ENCODE measurements around the gene GAL3ST2.

GAL3ST2 gene

DNA sequence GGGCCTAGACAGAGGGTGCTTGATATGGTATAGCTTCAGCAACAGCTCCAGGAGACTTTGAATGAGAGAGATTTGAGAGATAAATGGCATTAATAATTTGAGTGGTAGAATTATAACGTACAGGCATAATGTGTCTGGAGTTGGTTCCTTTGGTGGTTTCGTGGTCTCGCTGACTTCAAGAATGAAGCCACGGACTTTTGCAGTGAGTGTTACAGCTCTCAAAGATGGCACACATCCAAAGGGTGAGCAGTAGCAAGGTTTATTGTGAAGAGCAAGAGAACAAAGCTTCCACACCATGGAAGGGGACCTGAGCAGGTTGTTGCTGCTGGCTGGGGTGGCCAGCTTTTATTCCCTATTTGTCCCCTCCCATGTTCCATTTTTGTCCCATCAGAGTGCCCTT lies 59.0 kb downstream of the GAL3ST2 start:
- no peak overlapping the region for H3K27ac ChIP-seq
- H3K4me3 ChIP-seq, result no peak overlapping the region

DNA sequence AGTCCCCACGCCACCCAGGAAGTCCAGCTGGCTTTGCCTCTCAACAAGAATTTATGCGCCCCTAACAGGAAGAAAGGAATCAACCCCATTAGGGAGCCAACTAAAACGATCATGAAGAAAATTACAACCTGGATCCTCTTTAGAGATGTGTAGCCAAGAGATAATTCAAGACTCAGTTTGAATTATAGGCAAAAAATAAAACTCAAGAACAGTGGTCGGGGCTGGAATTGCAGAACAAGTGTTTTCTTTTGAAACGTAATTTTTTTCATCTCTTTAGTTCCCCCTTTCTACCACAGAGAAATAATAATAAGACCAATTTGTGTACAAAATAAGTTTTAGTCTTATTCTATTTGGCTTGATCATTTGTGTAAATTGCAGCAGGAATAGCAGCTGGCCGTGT lies 59.7 kb downstream of the GAL3ST2 start:
- Histone ChIP-seq H3K4me3 (no peak overlapping the region), H3K27ac (no peak overlapping the region)

DNA sequence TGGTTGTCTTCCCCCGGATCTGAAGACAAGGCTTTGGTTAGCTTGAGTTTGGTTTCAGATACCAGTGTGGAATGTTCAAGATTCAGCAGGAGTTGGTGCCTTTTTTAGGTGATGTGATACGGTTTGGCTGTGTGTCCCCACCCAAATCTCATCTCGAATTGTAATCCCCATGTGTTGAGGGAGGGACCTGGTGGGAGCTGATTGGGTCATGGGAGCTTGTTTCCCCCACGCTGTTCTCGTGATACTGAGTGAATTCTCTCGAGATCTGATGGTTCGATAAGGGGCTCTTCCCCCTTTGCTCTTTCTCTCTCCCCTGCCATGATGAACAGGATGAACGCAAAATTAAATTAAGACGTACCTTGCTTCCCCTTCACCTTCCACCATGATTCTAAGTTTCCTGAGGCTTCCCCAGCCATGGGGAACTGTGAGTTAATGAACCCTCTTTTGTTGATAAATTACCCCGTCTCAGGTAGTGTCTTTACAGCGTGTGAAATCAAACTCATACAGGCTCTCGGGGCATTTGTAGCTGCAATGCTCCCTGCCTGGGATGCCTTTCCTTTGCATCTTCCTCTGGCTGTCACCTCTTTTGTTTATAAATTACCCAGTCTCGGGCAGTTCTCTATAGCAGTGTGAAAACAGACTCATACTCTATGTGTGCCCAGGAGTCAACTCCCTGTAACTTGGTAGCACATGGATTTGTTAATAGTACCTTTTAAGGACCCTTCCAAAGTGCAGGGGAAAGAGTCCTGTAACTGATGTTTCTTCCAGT lies 60.8 kb downstream of the GAL3ST2 start:
- no peak overlapping the region for H3K4me3 ChIP-seq
- H3K27ac ChIP-seq, result no peak overlapping the region

DNA sequence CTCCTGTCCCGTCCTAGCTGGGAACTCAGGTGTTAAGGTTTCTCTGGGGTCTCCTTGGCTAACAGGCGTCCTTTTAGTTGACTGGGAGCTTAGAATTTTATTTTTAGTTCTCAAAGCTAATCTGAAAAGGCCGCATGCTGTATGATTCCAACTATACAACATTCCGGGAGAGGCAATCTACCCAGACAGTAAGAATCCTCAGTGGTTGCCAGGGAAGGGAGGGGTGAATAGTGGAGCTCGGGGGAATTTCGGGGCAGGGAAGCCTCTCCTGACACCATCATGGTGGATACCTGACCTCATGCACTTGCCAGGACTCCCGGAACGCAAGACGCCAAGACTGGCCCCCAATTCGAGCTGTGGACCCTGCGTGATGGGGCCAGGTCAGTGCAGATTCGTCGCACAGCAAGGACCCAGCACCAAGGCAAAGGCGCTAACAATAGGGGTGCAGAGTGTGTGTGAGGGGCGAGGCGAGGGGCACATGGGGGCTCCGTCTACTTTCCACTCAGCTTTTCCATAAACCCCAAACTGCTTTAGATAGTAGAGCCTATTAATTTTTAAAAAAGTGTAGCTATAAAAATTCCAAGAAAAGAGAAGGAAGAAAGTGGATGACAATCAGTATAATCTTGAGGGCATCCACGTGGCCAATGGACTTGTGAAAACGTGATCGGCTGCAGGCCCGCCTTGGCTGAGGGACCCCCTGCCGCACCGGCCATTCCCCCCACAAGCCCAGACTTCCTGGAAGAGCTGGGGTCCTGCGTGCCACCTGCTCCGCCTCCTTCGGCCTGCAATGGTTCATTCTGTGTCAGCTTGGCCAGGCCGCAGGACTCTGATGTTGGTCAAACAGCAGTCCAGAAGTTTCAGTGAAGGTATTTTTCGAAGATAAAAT lies 64.8 kb downstream of the GAL3ST2 start:
- Histone ChIP-seq H3K4me3 (no peak overlapping the region), H3K27ac (no peak overlapping the region)

DNA sequence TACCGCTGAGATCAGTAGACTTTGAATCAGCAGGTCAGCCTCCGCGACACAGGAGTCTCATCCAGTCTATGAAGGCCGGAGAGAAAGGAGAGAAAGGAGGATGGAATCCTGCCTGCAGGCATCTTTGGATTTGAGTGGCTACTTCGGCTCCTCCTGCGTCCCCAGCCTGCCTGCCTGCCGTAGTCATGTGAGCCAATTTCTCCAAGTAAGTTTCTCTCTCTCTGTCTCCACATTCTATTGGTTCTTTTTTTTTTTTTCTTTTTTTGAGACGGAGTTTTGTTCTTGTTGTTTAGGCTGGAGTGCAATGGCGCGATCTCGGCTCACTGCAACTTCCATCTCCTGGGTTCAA lies 65.4 kb downstream of the GAL3ST2 start:
- no peak overlapping the region for H3K4me3 ChIP-seq
- peak overlapping the region in 4 of 21 experiments; percentile 31 to 75 (median 60) for H3K27ac ChIP-seq

DNA sequence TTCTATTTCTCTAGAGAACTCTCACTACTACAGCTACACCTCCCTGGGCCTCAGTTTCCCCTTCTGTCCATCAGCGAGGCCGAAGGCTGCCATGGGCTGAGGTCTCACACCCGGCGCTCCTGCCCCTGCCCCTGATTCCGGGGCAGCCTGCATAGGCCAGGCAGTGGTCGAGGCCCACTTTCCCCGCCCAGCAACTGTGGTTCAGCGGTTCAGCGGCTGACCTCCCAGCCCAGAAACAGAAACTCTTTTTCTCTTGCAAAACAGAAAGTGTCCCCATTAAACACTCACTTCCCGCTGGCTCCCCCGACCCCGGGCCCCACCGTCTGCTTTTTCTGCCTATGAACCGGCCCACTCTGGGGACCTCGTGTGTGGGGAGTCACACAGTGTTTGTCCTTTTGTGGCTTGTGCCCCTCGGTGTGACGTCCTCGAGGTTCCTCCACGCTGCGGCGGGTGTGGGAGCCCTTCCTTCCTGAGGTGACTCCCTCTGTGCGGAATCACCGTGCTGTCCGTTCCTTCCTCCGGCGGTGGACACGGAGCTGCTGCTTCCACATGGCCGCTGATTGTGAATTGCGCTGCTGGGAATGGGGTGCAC lies 66.1 kb downstream of the GAL3ST2 start:
- peak overlapping the region in 15 of 21 experiments; percentile 41 to 80 (median 66) for H3K27ac ChIP-seq
- H3K4me3 ChIP-seq, result peak overlapping the region in 3 of 7 experiments; percentile 3 to 43 (median 9)

DNA sequence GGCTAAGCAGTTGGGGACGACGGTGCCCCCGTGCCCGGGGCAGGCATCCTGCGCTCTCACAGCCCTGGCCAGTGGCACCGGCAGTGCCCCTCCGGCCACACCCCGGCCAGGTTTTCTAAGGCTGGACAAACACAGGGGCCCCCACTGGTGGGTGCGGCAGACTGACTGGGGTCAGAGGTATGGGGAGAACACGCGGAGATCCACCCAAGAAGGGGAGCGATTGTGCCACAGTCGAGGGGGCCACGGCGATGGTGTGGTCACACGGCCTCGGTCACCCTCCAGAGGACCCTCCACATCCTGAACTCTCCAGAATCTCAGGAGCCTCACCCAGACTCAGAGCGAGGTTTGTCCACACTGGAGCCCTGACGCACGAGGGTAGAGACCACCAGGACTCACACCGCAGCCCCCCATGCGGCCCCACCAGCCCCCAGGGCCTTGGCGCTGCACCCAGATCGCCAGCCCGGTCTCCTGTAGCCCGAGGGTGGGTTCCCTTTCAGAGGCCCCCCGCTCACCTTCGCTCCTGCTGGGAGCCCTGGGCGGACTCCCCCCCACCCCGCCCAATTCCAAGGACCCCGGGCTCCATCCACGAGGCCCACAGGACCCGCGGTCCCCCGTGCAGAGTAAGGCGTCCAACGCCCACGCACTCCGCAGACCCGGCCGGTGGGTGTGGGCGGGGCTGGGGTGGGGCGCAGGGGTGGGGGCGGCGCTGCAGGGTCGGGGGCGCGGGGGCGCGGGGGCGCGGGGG lies 66.9 kb downstream of the GAL3ST2 start:
- H3K27ac ChIP-seq, result peak overlapping the region in 18 of 21 experiments; percentile 33 to 80 (median 65)
- peak overlapping the region in 6 of 7 experiments; percentile 2 to 44 (median 37) for H3K4me3 ChIP-seq

DNA sequence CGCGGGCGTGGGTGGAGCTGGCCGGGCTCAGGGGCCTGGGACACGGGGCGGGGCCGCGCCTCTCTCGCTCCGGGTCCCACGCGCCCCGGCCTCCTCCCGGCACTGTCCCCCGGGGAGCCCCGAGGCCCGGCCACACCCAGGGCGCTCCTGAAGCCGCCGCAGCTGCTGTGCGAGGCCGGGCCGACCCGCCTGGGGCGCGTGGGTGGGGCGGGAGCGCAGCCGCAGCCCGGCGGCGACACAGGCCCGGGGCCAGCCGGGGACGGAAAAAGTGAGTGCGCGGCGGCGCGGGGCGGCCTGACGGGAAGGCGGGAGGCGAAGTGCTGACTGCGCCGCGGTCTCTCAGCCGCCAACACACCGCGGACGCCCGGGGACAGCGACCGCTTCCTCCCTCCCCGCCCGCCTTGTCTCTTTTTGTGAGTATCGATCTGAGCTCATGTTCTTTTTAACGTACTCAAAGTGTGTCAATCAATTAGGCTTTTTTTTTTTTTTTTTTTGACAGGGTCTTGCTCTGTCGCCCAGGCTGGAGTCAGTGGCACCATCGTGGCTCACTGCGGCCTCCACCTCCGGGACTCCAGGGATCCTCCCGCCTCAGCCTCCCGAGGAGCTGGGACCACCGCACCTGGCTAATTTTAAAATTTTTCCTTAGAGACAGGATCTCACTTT lies 67.6 kb downstream of the GAL3ST2 start:
- H3K4me3 ChIP-seq, result peak overlapping the region in 6 of 7 experiments; percentile 16 to 44 (median 37)
- peak overlapping the region in 17 of 21 experiments; percentile 10 to 80 (median 66) for H3K27ac ChIP-seq

DNA sequence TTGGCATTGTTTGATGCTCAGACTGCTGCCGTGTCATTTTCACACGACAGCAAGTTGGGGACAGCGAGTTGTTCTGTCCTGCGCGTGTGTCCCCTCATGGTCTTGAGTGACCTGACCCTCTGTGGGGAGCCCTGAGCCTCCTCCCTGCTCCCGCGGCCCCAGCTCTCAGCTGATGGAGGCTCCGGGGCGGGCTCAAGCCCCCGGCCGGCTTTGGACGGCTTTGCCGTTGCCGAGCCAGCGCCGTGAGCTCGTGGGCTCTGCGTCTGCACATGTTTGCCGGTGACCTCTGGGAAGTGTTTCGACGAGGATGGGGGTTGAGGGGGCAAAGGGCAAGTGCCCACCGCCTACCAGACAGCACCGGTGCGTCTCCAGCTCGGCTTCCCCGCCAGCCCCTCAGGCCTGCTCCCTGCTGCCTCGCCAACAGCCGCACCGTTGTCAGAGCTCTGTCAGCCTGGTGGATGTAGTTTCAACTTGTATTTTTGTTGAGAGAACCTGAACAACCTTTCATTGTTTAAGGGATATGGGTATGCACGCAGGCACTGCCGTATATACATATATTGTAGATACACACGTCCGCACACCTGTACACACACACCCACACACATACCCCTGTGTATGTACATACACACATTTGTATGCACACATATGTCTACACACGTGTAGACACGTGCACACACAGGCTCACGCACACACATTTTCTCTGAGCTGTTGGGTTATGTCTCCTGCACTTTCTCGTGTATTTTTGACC lies 68.4 kb downstream of the GAL3ST2 start:
- peak overlapping the region in 6 of 7 experiments; percentile 16 to 44 (median 37) for H3K4me3 ChIP-seq
- peak overlapping the region in 12 of 21 experiments; percentile 18 to 80 (median 72) for H3K27ac ChIP-seq

DNA sequence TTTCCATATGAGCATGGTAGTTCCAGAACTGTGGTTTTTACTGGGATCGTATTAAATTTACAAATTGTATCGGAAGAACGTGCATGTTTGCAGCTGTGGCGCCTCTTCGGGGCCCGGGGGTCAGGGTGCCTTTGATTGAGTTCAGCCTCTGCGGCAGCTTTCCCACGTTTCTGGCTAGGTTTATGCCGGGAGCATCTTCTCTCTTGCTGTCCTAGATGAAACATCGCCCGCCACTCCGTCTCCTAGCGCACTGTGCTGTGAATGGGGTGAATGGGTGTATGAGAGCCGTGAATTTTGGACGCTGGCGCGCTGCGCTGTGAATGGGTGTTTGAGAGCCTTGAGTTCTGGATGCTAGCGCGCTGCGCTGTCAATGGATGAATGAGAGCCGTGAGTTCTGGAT lies 69.8 kb downstream of the GAL3ST2 start:
- H3K4me3 ChIP-seq, result no peak overlapping the region

DNA sequence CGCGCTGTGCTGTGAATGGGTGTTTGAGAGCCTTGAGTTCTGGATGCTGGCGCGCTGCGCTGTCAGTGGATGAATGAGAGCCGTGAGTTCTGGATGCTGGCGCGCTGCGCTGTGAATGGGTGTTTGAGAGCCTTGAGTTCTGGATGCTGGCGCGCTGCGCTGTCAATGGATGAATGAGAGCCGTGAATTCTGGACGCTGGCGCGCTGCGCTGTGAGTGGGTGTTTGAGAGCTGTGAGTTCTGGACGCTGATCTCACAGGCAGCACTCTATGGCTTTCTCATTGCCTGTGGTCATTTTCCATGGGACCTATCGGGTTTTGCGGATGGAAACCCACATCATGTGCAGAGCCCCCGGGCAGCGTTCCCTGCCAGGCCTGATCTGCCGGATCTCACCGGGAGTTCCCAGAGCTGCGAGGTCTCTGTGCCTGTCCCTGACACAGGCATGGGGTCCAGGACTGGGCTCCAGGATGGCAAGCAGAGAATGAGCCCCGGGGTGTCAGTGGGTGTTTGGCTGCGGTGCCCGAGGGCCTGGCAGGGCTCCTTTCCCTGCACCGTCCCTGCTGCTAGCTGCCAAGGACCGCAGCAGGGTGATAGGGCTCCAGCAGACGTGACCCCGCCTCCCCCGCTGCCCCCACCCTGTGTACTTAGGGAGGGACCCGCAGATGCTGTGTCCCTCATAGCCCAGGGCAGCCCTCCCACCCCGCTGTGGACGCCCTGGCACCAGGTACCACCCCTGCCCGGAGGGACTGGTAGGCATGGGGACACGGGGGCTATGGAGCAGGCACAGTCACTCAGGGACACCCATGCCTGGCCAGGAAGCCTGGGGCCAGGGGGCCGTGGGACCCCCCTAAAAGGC lies 72.4 kb downstream of the GAL3ST2 start:
- H3K4me3 ChIP-seq, result no peak overlapping the region
- no peak overlapping the region for H3K27ac ChIP-seq

More for the DNA sequence above, 69.8 kb downstream of the GAL3ST2 start:
- H3K27ac ChIP-seq, result no peak overlapping the region

DNA sequence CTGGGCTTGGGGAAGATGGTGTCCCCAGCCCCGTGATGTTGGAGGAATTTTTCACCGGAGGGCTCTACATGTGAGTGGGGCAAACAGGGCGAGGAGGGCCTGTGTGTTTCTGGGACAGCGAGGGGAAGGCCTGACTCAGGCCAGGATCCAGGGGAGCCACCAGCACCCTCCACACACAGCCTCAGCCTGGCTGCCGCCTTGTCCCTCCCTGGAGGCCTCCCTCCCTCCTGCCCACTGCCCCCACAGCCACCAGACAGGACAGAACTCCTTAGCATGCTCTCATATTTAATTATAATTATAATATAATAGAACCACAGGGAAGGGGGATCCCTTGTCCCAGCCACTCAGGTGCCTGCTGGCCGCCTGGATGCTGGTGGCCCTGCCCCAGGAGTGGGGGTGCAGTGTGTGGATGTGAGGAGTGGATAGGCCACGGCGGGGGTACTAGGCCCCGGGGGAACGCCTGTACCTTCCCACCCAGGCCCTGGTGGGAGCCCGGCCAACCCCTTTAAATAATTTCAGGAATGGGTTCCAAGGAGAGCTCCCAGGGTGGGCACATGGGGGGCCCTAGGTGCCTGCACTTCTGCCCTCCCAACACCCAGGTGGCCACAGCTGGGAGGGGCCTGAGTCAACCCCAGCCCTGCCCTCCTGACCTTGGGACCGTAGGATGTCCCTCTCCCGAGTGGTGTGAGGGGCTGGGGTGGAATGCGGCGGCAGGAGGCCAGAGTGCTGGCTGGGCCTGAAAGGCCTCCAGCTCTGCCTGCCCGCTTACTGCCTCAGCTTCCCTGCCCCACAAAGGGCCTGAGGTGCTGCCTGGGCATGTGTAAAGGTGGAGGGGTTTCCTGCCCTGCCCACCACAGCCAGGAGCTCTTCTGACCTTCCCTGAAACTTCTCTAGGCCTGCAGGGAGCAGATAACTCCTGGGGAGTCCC lies 73.3 kb downstream of the GAL3ST2 start:
- Histone ChIP-seq H3K4me3 (no peak overlapping the region), H3K27ac (no peak overlapping the region)

DNA sequence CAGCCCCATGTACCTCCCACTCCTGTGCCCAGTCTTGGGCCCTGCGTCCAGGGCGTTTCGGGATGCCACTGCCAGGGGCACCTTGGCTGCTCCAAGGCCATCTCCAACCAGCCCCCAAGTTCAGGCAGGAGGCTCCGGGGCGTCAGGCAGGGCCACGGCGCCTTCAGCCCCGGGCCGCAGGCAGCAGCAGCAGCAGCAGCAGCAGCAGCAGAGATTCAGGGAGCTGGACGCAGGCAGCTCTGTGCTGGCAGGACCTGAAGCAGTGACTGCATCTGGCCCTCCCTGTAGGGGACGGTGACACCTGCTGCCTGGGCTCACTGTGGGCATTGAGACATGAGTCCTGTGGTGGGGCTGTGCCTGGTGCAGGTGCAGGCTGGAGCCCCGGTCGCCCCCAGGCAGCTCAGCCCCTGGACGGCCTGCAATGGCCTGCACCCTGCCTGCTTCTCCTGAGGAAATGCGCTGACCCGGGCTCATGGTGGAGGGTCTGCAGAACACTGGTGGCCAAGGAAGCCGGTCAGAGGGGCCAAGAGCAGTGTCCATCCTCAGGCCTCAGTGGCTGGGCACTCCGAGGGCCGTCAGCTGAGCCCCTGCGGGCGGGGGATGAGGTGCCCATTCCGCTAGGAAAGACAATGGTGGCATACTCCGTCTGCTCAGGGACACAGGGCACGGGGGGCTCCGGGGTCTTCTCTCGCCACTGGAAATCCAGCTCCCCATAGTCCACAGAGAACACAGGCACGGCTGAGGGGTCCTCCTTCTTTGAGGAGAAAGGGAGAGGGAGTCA lies 74.1 kb downstream of the GAL3ST2 start:
- no peak overlapping the region for H3K4me3 ChIP-seq
- no peak overlapping the region for H3K27ac ChIP-seq

DNA sequence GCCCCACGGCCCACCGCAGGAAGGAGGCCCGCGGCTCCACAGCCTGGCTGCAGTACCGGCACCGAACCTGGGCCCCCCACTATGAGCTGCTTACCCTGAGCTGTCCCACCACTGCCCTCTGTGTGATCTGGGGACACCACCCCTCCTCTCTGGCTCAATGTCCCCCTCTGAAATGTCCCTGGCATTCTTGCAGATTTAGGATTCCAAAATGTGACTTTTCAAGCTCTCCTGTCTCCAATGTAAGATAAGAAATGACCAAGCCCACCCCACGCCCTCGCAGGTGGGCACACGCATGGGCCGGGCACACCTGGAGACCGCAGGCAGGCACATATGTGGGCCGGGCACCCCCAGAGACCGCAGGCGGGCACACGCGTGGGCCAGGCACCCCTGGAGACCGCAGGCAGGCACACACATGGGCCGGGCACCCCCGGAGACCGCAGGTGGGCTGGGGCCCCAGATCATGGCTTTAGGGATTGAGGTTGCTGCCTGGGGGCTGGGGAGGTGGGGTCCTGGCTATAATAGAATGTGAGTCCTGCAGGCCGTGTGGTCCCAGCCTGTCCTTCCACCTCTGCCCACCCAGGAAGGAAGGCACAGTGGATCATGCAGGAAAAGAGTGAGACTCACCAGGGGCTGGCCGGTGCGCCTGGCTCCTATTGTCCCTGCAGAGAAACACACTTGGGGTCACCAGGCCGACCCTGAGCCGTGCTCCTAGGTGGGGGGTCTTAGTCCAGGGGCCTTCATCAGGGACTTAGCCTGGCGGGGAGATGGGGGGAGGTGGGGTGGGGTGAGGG lies 74.9 kb downstream of the GAL3ST2 start:
- no peak overlapping the region for H3K4me3 ChIP-seq
- no peak overlapping the region for H3K27ac ChIP-seq
